ENCODE results near the gene PACSIN3.

DNA sequence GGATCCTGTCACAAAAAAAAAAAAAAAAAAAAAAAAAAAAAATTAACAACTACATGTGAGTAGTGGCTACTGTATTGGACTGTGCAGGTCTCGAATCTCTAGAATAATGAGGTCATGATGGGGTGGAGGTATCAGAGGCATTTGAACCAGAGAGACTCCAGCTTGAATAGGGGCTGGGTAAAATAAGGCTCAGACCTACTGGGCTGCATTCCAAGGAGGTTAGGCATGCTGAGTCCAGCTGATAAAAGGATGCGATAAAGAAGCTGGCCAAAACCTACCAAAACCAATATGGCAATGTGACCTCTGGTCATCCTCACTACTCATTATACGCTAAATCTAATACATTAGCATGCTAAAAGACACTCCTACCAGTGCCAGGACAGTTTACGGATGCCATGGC lies 5.9 kb upstream of the PACSIN3 start:
- no peak for TF ChIP-seq POLR2A (IDR thresholded peaks at IDR 0.05; ENCODE audit: low read length)
- TF ChIP-seq GATA1 (IDR thresholded peaks at IDR 0.05; ENCODE audit: low read depth, low read length), result no peak

All from erythroblast (primary cell).